Duodenal mucosa (tissue), 2 donors: Measurements from ENCODE around the gene MRPL12.
A peak's percentile ranks its signal among the peaks of the same experiment; 100 is the strongest.
"Not testable (repeated sequence)": the region's sequence is repeated elsewhere in the genome, so short reads cannot be mapped to it uniquely, and the experiment has no call there.

ENCODE experiments used
- H3K27ac ChIP-seq: one replicate; pipeline ENCODE4 v1.7.0; 2013; ENCODE audit warnings: low read depth, low read length
- H3K27me3 ChIP-seq, 2 donors: one replicate each; pipeline ENCODE4 v1.7.0; 2013; ENCODE audit warnings: low read length in 2 of 2, control low read depth in 1 of 2; ENCODE audit not compliant: insufficient read depth in 2 of 2, control insufficient read depth in 1 of 2
- H3K36me3 ChIP-seq, 2 donors: one replicate each; pipeline ENCODE4 v1.7.0; 2013; ENCODE audit warnings: low read length in 2 of 2, control low read depth in 1 of 2; ENCODE audit not compliant: insufficient read depth in 2 of 2, control insufficient read depth in 1 of 2
- H3K4me1 ChIP-seq, 2 donors: one replicate each; pipeline ENCODE4 v1.7.0; 2013; ENCODE audit warnings: low read length in 2 of 2, control low read depth in 1 of 2; ENCODE audit not compliant: insufficient read depth in 2 of 2, control insufficient read depth in 1 of 2
- H3K4me3 ChIP-seq, 2 donors: one replicate each; pipeline ENCODE4 v1.7.0; 2013; ENCODE audit warnings: low read length in 2 of 2, low read depth in 1 of 2
- H3K9ac ChIP-seq, 2 donors: one replicate each; pipeline ENCODE4 v1.7.0; 2013; ENCODE audit warnings: low read length in 2 of 2, low read depth in 1 of 2
- H3K9me3 ChIP-seq, 2 donors: one replicate each; pipeline ENCODE4 v1.7.0; 2013; ENCODE audit warnings: low read length in 2 of 2, control low read depth in 1 of 2; ENCODE audit not compliant: control insufficient read depth in 1 of 2

The MRPL12 gene

GRCh38 chr17:81727324-81728031 lies 24.3 kb downstream of the MRPL12 start:
- Histone ChIP-seq H3K27me3 (no peaks in the 10 kb centered on the region), H3K4me3 (peak overlapping the region in 1 of 2 donors; percentile 32)

GRCh38 chr17:81733507-81734404 lies 30.6 kb downstream of the MRPL12 start:
- H3K27ac ChIP-seq = no peak overlapping the region
- H3K4me3 ChIP-seq = peak overlapping the region in 1 of 2 donors; percentile 30
- peaks cover 0 to 2% of the 10 kb centered on the region in 2 donors for H3K27me3 ChIP-seq
- H3K4me1 ChIP-seq = peaks cover 25 to 31% of the 10 kb centered on the region in 2 donors
- no peaks in the 10 kb centered on the region for H3K36me3 ChIP-seq
- H3K9me3 ChIP-seq = no peaks in the 10 kb centered on the region
- H3K9ac ChIP-seq = peak overlapping the region; percentile 33 to 46

More at GRCh38 chr17:81727324-81728031, 24.3 kb downstream of the MRPL12 start:
- H3K36me3 ChIP-seq = no peaks in the 10 kb centered on the region
- H3K9ac ChIP-seq = no peak overlapping the region
- peaks cover 12 to 19% of the 10 kb centered on the region in 2 donors for H3K4me1 ChIP-seq
- no peak overlapping the region for H3K27ac ChIP-seq
- no peaks in the 10 kb centered on the region for H3K9me3 ChIP-seq

- Histone ChIP-seq H3K4me3 (peak overlapping the region in 1 of 2 donors; percentile 57), H3K9ac (peak overlapping the region; percentile 33 to 46), H3K27me3 (peaks cover 0 to 2% of the 10 kb centered on the region in 2 donors), H3K4me1 (peaks cover 25 to 31% of the 10 kb centered on the region in 2 donors), H3K9me3 (no peaks in the 10 kb centered on the region), H3K27ac (no peak overlapping the region), H3K36me3 (no peaks in the 10 kb centered on the region)
Measured at GRCh38 chr17:81734405-81735263, 31.5 kb downstream of the MRPL12 start.

GRCh38 chr17:81735264-81736102 lies 32.3 kb downstream of the MRPL12 start:
- H3K27me3 ChIP-seq = peaks cover 0 to 2% of the 10 kb centered on the region in 2 donors
- H3K36me3 ChIP-seq = no peaks in the 10 kb centered on the region
- no peaks in the 10 kb centered on the region for H3K9me3 ChIP-seq
- H3K9ac ChIP-seq = peak overlapping the region; percentile 9 to 47
- peaks cover 25 to 31% of the 10 kb centered on the region in 2 donors for H3K4me1 ChIP-seq
- no peak overlapping the region for H3K27ac ChIP-seq
- H3K4me3 ChIP-seq = peak overlapping the region; percentile 57 to 66

GRCh38 chr17:81737947-81738800 lies 35.0 kb downstream of the MRPL12 start:
- Histone ChIP-seq H3K27ac (no peak overlapping the region), H3K4me3 (no peak overlapping the region), H3K27me3 (peaks cover 0 to 7% of the 10 kb centered on the region in 2 donors), H3K36me3 (no peaks in the 10 kb centered on the region), H3K9me3 (no peaks in the 10 kb centered on the region), H3K9ac (no peak overlapping the region), H3K4me1 (peaks cover 25 to 31% of the 10 kb centered on the region in 2 donors)

GRCh38 chr17:81738801-81739393 lies 35.7 kb downstream of the MRPL12 start:
- no peak overlapping the region for H3K4me3 ChIP-seq
- H3K9me3 ChIP-seq = no peaks in the 10 kb centered on the region
- H3K36me3 ChIP-seq = no peaks in the 10 kb centered on the region
- no peak overlapping the region for H3K27ac ChIP-seq
- H3K9ac ChIP-seq = no peak overlapping the region
- H3K27me3 ChIP-seq = peaks cover 0 to 7% of the 10 kb centered on the region in 2 donors
- peaks cover 24 to 26% of the 10 kb centered on the region in 2 donors for H3K4me1 ChIP-seq

GRCh38 chr17:81739593-81739992 lies 36.4 kb downstream of the MRPL12 start:
- not testable (repeated sequence) for H3K27me3 ChIP-seq, H3K9ac ChIP-seq, H3K9me3 ChIP-seq, H3K36me3 ChIP-seq, H3K4me3 ChIP-seq, H3K27ac ChIP-seq
- peaks cover 17 to 19% of the 10 kb centered on the region in 2 donors for H3K4me1 ChIP-seq

- H3K27me3 ChIP-seq = peaks cover 0 to 7% of the 10 kb centered on the region in 2 donors
- no peak overlapping the region for H3K4me3 ChIP-seq
- H3K4me1 ChIP-seq = peaks cover 8 to 10% of the 10 kb centered on the region in 2 donors
- no peaks in the 10 kb centered on the region for H3K36me3 ChIP-seq
- H3K9ac ChIP-seq = no peak overlapping the region
- H3K27ac ChIP-seq = no peak overlapping the region
- H3K9me3 ChIP-seq = no peaks in the 10 kb centered on the region
Measured at GRCh38 chr17:81740395-81740961, 37.3 kb downstream of the MRPL12 start.
